Measurements from ENCODE around the gene FAHD2B.
"Not testable (repeated sequence)": the region's sequence is repeated elsewhere in the genome, so short reads cannot be mapped to it uniquely, and the experiment has no call there.

FAHD2B gene, protein sequence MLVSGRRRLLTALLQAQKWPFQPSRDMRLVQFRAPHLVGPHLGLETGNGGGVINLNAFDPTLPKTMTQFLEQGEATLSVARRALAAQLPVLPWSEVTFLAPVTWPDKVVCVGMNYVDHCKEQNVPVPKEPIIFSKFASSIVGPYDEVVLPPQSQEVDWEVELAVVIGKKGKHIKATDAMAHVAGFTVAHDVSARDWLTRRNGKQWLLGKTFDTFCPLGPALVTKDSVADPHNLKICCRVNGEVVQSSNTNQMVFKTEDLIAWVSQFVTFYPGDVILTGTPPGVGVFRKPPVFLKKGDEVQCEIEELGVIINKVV

DNA sequence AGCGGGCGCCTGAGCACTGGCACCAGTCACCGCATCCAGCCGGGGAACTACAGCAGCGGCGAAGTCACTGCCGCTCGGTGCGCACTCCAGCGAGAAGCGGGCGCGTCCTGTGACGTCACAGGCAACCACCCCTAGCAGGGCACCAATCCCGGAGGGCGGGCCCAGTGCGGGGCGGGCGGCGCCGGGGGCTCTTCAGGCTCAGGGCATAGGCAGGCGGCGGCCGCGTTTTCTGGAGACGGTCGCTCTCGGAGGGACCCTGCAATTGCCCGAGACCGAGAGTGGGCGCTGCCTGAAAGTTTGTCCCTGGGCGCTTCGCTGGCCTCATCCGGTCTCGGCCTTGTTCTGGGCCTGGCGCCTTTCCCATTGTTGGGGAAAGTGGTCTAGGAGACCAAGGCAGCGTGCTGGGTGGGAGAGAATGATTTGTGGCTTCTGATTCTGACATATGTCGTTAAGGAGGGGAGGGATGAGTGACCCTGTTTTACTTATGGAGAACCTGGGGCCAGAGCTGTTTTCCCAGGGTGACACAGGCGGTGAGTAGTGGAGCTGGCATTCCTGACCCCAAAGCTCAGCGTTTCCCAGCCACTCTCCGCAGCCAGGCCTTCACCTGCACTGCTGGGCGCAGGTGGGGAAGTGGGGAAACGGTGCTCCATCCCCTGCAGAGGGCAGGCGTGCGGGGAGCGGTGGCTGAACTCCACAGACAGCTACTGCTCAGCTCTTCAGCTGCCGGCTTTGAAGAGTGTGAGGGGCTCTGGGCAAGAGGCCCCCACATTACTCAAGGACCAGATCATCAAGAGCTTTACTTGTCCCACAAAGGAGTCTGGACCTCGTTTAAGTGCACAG lies at the start of gene FAHD2B:
FAHD2B (minus strand) TSS at position 111 of the 840 bp plus-strand sequence. CDS start 3,176 bp downstream, outside the sequence.
- DNase-seq (ENCODE audit: low spot score): not testable (repeated sequence)

GRCh38 chr2:97144016-97144415 lies 49.3 kb upstream of the FAHD2B start:
- DNase-seq (ENCODE audit: low spot score): not testable (repeated sequence)

- not testable (repeated sequence) for DNase-seq (ENCODE audit: low spot score)
Observed at GRCh38 chr2:97129090-97129489, 34.4 kb upstream of the FAHD2B start.

DNA sequence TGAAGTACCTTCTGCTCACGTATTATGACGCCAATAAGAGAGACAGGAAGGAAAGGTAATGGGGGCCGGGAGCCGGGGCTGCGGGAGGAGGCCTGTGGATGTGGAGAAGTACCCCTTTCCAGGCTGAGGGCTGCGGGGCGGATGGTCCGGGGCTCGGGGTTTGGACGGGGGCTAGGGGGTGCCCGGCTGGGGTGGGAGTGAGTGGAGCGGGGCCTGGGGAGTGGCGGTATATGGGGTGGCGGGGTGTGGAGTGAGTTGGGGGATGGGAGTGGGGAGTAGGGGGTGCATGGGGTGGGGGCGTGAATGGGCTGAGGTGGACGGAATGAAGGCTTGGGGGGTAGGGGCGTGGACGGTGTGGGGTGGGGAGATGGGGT lies 19.2 kb upstream of the FAHD2B start:
- DNase-seq (ENCODE audit: low spot score): not testable (repeated sequence)

- DNase-seq (ENCODE audit: low spot score): peak; percentile 28
Observed at GRCh38 chr2:97113050-97113881, 18.6 kb upstream of the FAHD2B start, which contains the start of gene ANKRD36. ANKRD36 (plus strand) TSS chr2:97113153; CDS start chr2:97113740, 587 bp downstream.

DNA sequence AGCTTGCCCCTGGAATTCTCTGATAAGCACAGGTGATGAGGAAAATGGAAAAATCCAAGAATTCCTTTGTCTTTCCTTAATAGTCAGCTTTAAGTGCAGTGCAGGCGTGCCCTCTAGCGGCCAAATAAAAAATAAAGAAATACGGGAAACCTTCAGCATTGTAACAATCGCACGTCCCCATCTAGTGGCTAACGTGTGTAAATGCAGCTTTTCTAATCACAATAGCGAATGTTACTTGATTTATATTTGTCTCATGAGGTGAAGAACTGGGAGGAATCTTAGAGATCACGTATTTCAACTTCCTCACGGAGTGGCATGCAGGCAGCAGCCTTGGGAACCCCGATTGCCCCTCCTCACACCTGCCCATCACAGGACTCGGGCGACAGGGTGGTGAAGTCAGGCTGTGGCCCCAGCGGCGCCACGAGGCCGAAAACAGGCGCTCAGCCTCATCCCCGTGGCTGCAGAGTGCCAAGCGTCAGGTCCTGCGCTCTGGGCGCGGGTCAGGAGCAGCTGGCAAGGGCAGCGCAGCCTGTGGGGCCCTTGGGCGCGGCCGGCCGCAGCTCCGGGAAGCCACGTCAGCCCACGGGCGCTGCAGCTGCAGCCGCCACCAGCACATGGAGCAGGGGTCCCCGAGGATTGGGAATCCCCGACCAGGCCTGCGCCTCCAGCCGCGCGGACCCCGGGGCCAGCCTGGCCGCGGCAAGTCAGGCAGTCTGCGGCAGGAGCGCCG lies 17.8 kb upstream of the FAHD2B start:
- not testable (repeated sequence) for DNase-seq (ENCODE audit: low spot score)

- not testable (repeated sequence) for DNase-seq (ENCODE audit: low spot score)
Observed at GRCh38 chr2:97111246-97111645, 16.6 kb upstream of the FAHD2B start.

DNA sequence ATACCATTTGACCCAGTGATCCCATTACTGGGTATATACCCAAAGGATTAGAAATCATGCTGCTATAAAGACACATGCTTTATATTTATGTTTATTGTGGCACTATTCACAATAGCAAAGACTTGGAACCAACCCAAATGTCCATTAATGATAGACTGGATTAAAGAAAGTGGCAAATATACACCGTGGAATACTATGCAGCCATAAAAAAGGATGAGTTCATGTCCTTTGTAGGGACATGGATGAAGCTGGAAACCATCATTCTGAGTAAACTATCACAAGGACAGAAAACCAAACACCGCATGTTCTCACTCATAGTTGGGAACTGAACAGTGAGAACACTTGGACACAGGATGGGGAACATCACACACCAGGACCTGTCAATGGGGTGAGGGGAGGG lies 12.2 kb upstream of the FAHD2B start:
- DNase-seq (ENCODE audit: low spot score): not testable (repeated sequence)

DNA sequence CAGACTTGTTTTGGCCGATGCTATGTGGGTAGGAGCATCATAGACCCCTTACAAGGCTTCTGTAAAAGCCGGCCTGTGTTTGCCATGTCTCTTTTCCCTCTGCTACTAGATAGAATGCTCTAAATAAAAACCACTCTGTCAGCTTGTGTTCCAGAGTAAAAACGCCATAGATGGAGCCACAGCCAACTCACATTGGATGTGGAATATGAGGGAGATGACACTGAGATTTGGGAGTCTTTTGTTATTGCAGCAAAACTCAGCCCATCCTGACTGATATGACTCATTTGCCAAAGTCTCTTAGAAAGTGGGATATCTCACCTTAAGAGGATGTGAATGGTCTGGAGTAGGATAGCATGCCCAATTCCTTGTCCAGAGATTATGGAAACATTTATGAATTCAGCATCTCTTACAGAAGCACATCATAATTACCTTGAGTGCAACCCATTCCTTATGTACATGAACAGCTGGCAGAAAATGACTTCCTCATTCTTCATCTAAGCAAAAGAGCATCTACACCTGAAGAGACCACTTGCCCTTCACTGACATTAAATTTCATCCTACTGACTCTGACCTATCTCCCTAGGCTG lies 4.2 kb upstream of the FAHD2B start:
- not testable (repeated sequence) for DNase-seq (ENCODE audit: low spot score)

GRCh38 chr2:97095661-97096060 lies 979 bp upstream of the FAHD2B start:
- DNase-seq (ENCODE audit: low spot score): no peak

GRCh38 chr2:97093983-97094771 lies 505 bp downstream of the FAHD2B start:
- not testable (repeated sequence) for DNase-seq (ENCODE audit: low spot score)

DNA sequence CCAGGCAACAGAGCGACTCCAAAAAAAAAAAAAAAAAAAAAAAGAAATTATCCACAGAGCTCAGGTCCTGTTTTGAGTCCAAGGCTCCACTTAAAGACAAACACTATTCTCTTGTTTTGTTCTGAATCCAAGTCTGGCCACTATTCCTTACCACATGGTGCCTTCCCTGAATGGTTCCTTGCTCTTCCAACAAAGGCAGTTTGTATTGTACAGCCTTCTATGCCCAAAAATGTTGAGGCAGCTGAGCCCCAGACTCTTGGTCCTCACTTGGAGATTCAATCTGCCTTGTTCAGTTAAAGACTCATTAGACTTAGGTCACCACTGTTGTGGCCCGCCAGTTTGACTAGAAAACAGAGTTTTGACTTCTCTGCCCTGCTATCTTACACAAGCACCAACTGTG lies 1.7 kb downstream of the FAHD2B start:
- DNase-seq (ENCODE audit: low spot score): not testable (repeated sequence)

GRCh38 chr2:97088706-97089105 lies 6.0 kb downstream of the FAHD2B start:
- not testable (repeated sequence) for DNase-seq (ENCODE audit: low spot score)

DNA sequence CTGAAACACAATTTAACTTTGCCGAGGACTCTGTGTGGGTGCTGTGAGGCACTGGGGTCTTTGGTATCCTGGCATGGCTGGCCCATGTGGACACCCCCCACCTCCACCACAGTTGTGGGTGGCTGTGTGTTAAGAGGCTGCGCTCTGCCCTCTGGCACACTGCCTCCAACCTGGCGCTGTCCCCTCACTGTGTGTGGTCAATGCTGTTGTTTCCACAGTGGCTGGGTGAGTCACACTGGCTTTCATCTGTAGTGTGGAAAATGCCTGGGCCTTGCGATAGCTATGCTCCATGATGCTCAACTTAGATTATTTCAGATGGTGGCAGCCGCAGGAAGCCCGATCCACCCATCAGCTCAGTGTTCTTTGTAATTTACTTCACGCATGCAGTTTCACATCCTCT lies 9.6 kb downstream of the FAHD2B start:
- not testable (repeated sequence) for DNase-seq (ENCODE audit: low spot score)

- DNase-seq (ENCODE audit: low spot score): not testable (repeated sequence)
Observed at GRCh38 chr2:97083516-97083915, 11.2 kb downstream of the FAHD2B start.

GRCh38 chr2:97082206-97082605 lies 12.5 kb downstream of the FAHD2B start:
- DNase-seq (ENCODE audit: low spot score): peak; percentile 47

- not testable (repeated sequence) for DNase-seq (ENCODE audit: low spot score)
Observed at GRCh38 chr2:97080855-97081254, 13.8 kb downstream of the FAHD2B start.

GRCh38 chr2:97077213-97077612 lies 17.5 kb downstream of the FAHD2B start:
- DNase-seq (ENCODE audit: low spot score): not testable (repeated sequence)

DNA sequence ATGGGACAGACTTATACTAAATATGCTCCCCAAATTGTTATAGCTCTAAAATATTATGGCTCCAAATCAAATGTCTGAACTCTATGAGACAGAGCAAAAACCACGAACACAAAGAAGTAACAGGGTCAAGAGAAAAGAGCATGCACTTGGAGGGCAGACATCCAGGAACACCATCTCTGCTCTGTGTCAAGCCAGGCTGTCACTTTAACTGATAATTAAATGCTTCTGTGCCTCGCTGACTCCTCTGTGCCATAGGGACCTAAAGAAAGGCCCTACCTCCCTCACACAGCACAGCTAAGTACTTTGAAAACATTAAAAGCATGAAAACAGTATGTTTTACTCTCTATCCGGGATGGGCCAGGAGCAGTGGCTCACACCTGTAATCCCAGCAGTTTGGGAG lies 23.8 kb downstream of the FAHD2B start:
- not testable (repeated sequence) for DNase-seq (ENCODE audit: low spot score)

- not testable (repeated sequence) for DNase-seq (ENCODE audit: low spot score)
Observed at GRCh38 chr2:97068722-97069121, 26.0 kb downstream of the FAHD2B start.
